Cardiac fibroblast (primary cell): ENCODE results near the gene KIF2C.
"Not testable (repeated sequence)": the region's sequence is repeated elsewhere in the genome, so short reads cannot be mapped to it uniquely, and the experiment has no call there.

Experiments used
- DNase-seq, 2 donors: peaks; one replicate each; pipeline versions ENCODE4 v3.0.0 to v3.0.0-alpha.2; 2010; ENCODE audit warnings: low read depth in 2 of 2
- H3K4me3 ChIP-seq, 2 donors: replicated peaks in 1 of 2; 1 replicate in 1 of 2; 2 replicates in 1 of 2; pipeline ENCODE4 v1.5.1; 2011; ENCODE audit warnings: low read depth in 2 of 2, low read length in 2 of 2, mild to moderate bottlenecking in 2 of 2, moderate library complexity in 1 of 2
- TF ChIP-seq, protein P1 (sequence below): IDR thresholded peaks from one replicate; pipeline ENCODE4 v1.5.1; 2011; ENCODE audit warnings: low read depth, mild to moderate bottlenecking, low read length, inconsistent platforms

The KIF2C gene

GRCh38 chr1:44696789-44697345 is 42.8 kb upstream of the KIF2C start:
- TF ChIP-seq, protein P1, sequence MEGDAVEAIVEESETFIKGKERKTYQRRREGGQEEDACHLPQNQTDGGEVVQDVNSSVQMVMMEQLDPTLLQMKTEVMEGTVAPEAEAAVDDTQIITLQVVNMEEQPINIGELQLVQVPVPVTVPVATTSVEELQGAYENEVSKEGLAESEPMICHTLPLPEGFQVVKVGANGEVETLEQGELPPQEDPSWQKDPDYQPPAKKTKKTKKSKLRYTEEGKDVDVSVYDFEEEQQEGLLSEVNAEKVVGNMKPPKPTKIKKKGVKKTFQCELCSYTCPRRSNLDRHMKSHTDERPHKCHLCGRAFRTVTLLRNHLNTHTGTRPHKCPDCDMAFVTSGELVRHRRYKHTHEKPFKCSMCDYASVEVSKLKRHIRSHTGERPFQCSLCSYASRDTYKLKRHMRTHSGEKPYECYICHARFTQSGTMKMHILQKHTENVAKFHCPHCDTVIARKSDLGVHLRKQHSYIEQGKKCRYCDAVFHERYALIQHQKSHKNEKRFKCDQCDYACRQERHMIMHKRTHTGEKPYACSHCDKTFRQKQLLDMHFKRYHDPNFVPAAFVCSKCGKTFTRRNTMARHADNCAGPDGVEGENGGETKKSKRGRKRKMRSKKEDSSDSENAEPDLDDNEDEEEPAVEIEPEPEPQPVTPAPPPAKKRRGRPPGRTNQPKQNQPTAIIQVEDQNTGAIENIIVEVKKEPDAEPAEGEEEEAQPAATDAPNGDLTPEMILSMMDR: no peak
- no peak for DNase-seq
- no peak overlapping the region for H3K4me3 ChIP-seq

GRCh38 chr1:44698138-44698537 is 41.5 kb upstream of the KIF2C start:
- TF ChIP-seq, protein P1: no peak
- DNase-seq: no peak
- H3K4me3 ChIP-seq: no peak overlapping the region

DNA sequence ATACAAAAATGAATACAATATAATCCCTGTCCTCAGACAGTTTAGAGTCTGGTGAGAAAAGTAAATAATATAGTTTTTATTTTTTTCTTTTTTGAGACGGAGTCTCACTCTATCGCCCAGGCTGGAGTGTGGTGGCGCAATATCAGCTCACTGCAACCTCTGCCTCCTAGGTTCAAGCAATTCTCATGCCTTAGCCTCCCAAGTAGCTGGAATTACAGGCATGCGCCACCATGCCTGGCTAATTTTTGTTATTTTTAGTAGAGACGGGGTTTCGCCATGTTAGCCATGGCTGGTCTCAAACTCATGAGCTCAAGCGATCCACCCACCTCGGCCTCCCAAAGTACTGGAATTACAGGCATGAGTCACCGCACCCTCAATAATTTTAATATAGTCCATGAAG is 40.3 kb upstream of the KIF2C start:
- not testable (repeated sequence) for H3K4me3 ChIP-seq, DNase-seq

GRCh38 chr1:44700573-44700972 is 39.1 kb upstream of the KIF2C start:
- DNase-seq: no peak
- TF ChIP-seq, protein P1: no peak

DNA sequence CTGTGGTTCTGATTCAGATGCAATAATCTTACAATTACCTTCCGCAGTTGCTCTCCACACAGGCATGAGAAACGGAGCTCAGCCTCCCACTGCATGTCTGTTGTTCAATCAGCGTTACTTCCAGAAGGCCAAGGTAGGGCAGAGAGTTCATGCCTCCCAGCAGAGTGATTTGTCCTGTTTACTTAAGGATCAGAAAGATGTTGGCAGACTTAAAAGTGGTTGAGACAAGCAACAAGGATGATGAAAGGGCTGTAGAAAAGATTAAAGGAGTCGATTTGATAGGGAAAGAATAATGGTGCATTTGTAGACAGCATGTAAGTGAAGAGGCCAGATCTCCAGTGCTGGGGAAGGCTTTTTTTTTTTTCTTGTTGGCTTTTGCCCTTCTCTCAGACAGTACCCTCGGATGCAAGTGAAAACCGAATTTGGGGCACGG is 38.5 kb upstream of the KIF2C start:
- no peak overlapping the region for H3K4me3 ChIP-seq
- no peak for DNase-seq
- TF ChIP-seq, protein P1: no peak

More at GRCh38 chr1:44700573-44700972, 39.1 kb upstream of the KIF2C start:
- no peak overlapping the region for H3K4me3 ChIP-seq

- TF ChIP-seq, protein P1: no peak
- H3K4me3 ChIP-seq: no peak overlapping the region
- no peak for DNase-seq
Measured at GRCh38 chr1:44705470-44705869, 34.2 kb upstream of the KIF2C start.

GRCh38 chr1:44705938-44706337 is 33.7 kb upstream of the KIF2C start:
- H3K4me3 ChIP-seq: no peak overlapping the region
- DNase-seq: no peak
- TF ChIP-seq, protein P1: no peak
